Astrocyte (in vitro differentiated cells and primary cell): Measurements from ENCODE around the gene TYROBP.

Experiments used
- EZH2 ChIP-seq: IDR thresholded peaks from 2 replicates; pipeline ENCODE4 v1.6.1; 2012; ENCODE audit warnings: mild to moderate bottlenecking, low read length, inconsistent platforms; ENCODE audit not compliant: insufficient read depth
- TF ChIP-seq, protein P1 (sequence below): IDR thresholded peaks from 2 replicates; pipeline ENCODE4 v1.5.1; 2011; ENCODE audit warnings: low read depth, mild to moderate bottlenecking, inconsistent platforms, low read length, moderate library complexity; ENCODE audit not compliant: insufficient read depth

DNA sequence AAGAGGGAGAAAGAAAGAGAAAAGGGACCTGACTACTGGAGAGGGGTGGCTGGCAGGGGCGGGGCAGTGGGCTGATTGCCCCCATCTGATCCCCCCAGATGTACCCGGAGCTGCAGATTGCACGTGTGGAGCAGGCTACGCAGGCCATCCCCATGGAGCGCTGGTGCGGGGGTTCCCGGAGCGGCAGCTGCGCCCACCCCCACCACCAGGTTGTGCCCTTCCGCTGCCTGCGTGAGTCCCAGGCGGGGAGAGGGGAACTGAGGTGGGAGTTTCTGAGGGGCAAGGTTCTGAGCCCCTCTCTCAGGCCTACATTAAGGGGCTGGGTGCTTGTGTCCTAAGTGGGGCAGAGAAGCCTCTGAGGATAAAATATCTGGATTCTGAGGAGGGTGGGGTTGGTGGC is 37.3 kb downstream of the TYROBP start:
- TF ChIP-seq EZH2 = no peak
- TF ChIP-seq, protein P1, sequence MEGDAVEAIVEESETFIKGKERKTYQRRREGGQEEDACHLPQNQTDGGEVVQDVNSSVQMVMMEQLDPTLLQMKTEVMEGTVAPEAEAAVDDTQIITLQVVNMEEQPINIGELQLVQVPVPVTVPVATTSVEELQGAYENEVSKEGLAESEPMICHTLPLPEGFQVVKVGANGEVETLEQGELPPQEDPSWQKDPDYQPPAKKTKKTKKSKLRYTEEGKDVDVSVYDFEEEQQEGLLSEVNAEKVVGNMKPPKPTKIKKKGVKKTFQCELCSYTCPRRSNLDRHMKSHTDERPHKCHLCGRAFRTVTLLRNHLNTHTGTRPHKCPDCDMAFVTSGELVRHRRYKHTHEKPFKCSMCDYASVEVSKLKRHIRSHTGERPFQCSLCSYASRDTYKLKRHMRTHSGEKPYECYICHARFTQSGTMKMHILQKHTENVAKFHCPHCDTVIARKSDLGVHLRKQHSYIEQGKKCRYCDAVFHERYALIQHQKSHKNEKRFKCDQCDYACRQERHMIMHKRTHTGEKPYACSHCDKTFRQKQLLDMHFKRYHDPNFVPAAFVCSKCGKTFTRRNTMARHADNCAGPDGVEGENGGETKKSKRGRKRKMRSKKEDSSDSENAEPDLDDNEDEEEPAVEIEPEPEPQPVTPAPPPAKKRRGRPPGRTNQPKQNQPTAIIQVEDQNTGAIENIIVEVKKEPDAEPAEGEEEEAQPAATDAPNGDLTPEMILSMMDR = no peak
